Subcutaneous adipose tissue (tissue), 4 donors: ENCODE data around the gene CNNM4. TPM values are rescaled to one million over a fixed set of nuclear protein-coding genes. Genes with fewer than 3 reads are reported as not detected.

Experiments
- CTCF ChIP-seq: fragments of 450-650 bp; IDR thresholded peaks from one replicate; pipeline ENCODE4 v1.5.1; 2016; ENCODE audit warnings: low read depth, mild to moderate bottlenecking, control low read depth, antibody characterized with exemption, moderate library complexity
- total RNA-seq, 4 donors: library from RNA; depleted of rRNA; stranded (reverse); fragments of >200 nt; gene quantifications; one replicate each; pipeline ENCODE4 v1.1.0, GENCODE V29; 2016

CNNM4 gene
- total RNA-seq, 4 donors from 2014 or later: 2.0 to 3.7 (median 2.7) TPM

GRCh38 chr2:96839875-96840850 is 79.5 kb downstream of the CNNM4 start:
- TF ChIP-seq CTCF: no peak

GRCh38 chr2:96841701-96842495 is 81.2 kb downstream of the CNNM4 start:
- TF ChIP-seq CTCF: no peak

- TF ChIP-seq CTCF: no peak
Measured at GRCh38 chr2:96842600-96842999, 81.9 kb downstream of the CNNM4 start.

- no peak for TF ChIP-seq CTCF
Measured at GRCh38 chr2:96843538-96844268, 83.0 kb downstream of the CNNM4 start, which contains the start of gene ANKRD23. Gene ANKRD23 (minus strand): TSS chr2:96844021. CDS start chr2:96843992, 29 bp downstream.

GRCh38 chr2:96844405-96844808 is 83.7 kb downstream of the CNNM4 start:
- no peak for TF ChIP-seq CTCF

- TF ChIP-seq CTCF: no peak
Measured at GRCh38 chr2:96846825-96847224, 86.1 kb downstream of the CNNM4 start.
